ENCODE measurements around the gene ZFAND2A. TPM values are rescaled to one million over a fixed set of nuclear protein-coding genes. Genes with fewer than 3 reads are reported as not detected.

ZFAND2A gene
- total RNA-seq, 1 donor from 2014 or later = 14.1 TPM

DNA sequence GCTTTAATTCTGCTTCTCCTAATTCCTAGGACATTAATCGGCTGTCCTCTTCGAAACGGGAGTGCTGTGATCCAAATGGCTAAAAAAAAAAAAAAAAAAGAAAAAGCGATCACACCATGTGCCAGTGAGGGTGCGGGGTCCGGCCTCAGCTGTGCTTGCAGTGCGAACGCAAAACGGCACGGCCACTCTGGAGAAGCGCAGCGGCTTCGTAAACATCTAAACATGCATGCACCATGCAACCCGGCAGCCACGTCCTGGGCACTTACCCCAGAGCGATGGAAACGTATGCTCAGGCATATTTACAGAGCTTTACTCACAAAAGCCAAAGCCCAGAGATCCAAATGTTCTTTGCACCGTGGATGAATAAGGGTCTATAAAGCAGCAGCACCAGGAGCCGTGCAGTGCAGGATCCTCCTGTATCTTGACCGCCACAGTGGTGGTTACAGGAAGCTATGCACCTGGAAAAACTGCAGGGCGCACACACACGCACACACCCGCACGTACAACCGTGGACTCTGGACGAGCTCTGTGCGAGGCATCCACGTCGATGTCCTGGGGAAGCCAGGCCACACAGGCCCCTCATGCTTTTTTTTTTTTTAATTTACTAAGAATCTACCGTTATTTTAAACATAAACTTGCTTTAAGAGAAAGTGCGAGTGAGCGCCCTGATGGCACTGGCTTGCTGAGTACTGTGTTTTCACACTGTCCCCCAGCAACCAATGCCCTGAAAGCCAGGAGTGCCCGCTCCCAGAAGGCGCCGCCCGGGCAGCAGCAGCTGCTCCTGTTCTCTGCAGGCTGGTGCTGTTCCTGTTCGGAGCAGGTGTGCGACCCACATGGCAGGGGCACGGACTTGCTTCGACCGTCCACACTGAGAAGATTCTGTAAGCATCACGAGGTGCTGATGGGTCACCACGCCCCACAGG, 47.1 kb downstream of the ZFAND2A start:
- Mint-ChIP-seq H3K36me3 (ENCODE audit: insufficient read depth) (peaks cover 9% of the 10 kb centered on the region), H3K27ac (peak overlapping the region; percentile 16), H3K4me1 (ENCODE audit: low read depth) (no peaks in the 10 kb centered on the region), H3K4me3 (ENCODE audit: low read depth) (no peak overlapping the region), H3K27me3 (no peaks in the 10 kb centered on the region), H3K9me3 (ENCODE audit: low read depth) (no peaks in the 10 kb centered on the region)
- TF ChIP-seq, protein P1, sequence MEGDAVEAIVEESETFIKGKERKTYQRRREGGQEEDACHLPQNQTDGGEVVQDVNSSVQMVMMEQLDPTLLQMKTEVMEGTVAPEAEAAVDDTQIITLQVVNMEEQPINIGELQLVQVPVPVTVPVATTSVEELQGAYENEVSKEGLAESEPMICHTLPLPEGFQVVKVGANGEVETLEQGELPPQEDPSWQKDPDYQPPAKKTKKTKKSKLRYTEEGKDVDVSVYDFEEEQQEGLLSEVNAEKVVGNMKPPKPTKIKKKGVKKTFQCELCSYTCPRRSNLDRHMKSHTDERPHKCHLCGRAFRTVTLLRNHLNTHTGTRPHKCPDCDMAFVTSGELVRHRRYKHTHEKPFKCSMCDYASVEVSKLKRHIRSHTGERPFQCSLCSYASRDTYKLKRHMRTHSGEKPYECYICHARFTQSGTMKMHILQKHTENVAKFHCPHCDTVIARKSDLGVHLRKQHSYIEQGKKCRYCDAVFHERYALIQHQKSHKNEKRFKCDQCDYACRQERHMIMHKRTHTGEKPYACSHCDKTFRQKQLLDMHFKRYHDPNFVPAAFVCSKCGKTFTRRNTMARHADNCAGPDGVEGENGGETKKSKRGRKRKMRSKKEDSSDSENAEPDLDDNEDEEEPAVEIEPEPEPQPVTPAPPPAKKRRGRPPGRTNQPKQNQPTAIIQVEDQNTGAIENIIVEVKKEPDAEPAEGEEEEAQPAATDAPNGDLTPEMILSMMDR (IDR thresholded peaks at IDR 0.05; ENCODE audit: unreplicated experiment) = no peak
- DNase-seq (ENCODE audit: low spot score, unreplicated experiment) = no peak

DNA sequence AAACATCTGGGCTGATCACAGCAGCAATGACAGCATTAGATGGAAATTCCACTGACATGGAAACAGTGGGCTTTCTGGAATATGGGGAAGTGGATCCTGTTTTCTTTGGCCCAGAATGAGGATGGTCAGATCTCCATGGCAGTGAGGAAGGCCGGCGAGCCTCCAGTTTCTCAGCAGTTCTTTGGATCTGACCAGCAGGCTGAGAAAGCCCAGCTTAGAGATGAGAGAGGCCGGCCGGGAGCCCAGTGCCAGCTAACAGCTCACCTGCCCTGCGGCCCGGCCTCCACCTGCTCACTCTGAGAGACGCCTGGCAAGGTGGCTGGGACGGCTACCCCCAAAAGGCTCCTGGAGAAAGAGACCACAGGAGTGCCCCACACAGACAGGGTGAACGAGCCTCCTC, 47.9 kb downstream of the ZFAND2A start:
- H3K4me1 Mint-ChIP-seq (ENCODE audit: low read depth) = no peaks in the 10 kb centered on the region
- TF ChIP-seq, protein P1 (IDR thresholded peaks at IDR 0.05; ENCODE audit: unreplicated experiment) = no peak
- DNase-seq (ENCODE audit: low spot score, unreplicated experiment) = no peak
- H3K4me3 Mint-ChIP-seq (ENCODE audit: low read depth) = no peak overlapping the region
- H3K27ac Mint-ChIP-seq = no peak overlapping the region
- no peaks in the 10 kb centered on the region for H3K27me3 Mint-ChIP-seq
- no peaks in the 10 kb centered on the region for H3K9me3 Mint-ChIP-seq (ENCODE audit: low read depth)
- peaks cover 2% of the 10 kb centered on the region for H3K36me3 Mint-ChIP-seq (ENCODE audit: insufficient read depth)

DNA sequence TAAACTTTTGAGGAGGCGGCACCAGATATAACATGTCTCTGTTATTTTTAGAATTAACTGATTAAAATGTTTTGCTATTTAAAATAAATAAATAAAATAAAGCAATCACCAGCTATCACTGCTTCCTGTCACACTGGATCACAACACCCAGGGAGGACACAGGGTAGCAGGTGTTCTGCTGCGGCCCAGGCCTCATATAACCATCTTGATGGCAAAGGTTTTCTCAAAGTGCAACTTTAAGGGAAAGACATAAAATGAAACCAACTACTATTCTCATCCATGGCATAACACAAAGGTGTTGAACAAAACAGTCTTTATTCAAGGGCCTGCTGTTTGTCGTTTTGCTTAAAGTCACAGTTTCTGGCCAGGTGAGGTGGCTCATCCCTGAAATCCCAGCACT, 48.8 kb downstream of the ZFAND2A start:
- Mint-ChIP-seq H3K36me3 (ENCODE audit: insufficient read depth) (peaks cover 2% of the 10 kb centered on the region), H3K4me1 (ENCODE audit: low read depth) (no peaks in the 10 kb centered on the region), H3K9me3 (ENCODE audit: low read depth) (no peaks in the 10 kb centered on the region), H3K4me3 (ENCODE audit: low read depth) (no peak overlapping the region), H3K27ac (no peak overlapping the region), H3K27me3 (no peaks in the 10 kb centered on the region)
- TF ChIP-seq, protein P1 (IDR thresholded peaks at IDR 0.05; ENCODE audit: unreplicated experiment) = no peak
- no peak for DNase-seq (ENCODE audit: low spot score, unreplicated experiment)

DNA sequence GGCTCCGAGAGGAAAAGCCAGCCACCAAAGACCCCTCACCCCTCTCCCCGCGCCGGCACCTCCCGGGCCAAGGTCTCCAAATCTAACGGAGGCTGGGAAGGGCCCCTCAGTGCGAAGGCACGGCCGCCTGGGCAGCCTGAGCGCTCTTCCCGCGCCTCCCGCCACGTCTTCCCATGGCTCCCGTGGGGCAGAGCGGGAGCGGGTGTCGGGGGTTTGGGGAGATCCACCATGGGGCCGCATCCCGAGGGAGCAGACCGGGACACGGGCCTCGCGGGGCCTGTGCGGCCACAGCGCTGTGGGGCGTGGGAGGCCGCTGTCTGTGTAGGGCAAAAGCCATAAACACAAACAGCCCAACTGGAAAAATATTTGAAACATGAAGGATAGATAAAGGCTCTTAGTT, 49.6 kb downstream of the ZFAND2A start:
- TF ChIP-seq, protein P1 (IDR thresholded peaks at IDR 0.05; ENCODE audit: unreplicated experiment) = no peak
- DNase-seq (ENCODE audit: low spot score, unreplicated experiment) = no peak
- Mint-ChIP-seq H3K27me3 (no peaks in the 10 kb centered on the region), H3K27ac (no peak overlapping the region), H3K4me1 (ENCODE audit: low read depth) (no peaks in the 10 kb centered on the region), H3K9me3 (ENCODE audit: low read depth) (no peaks in the 10 kb centered on the region), H3K36me3 (ENCODE audit: insufficient read depth) (peaks cover 2% of the 10 kb centered on the region), H3K4me3 (ENCODE audit: low read depth) (no peak overlapping the region)

DNA sequence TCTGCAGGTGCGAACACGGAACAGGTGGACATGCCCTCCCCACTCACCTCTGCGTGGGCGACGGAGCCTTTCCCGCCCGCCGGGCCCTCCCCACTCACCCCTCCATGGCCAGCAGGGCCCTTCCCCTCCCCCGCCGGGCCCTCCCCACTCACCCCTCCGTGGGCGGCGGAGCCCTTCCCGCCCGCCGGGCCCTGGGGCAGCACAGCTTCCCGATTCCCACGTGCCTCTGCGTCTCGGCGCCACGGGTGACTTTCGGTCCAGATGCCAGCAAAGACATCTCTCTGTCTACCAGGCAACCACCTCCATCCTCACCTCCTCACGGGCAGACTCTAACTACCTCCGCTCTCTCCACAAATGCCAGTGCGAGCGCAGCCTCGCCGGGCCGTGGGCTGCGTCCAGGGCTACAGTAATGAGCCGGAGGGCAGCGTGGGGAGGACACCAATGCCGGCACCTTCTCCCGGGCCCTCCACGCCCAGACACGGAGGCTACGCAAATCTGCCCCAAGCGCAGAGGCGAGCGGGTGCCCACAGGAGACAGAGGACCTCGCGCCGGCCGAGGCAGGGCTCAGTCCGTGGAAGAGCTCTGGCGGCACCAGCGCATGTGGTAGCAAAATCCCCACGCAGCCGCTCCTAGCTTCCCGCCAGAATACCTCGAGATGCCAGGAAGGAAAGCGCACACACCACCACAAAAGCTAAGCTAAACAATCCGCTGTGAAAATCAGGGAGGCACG, 50.2 kb downstream of the ZFAND2A start:
- peaks cover 3% of the 10 kb centered on the region for H3K4me1 Mint-ChIP-seq (ENCODE audit: low read depth)
- peaks cover 2% of the 10 kb centered on the region for H3K36me3 Mint-ChIP-seq (ENCODE audit: insufficient read depth)
- H3K27me3 Mint-ChIP-seq = no peaks in the 10 kb centered on the region
- H3K9me3 Mint-ChIP-seq (ENCODE audit: low read depth) = no peaks in the 10 kb centered on the region
- H3K4me3 Mint-ChIP-seq (ENCODE audit: low read depth) = no peak overlapping the region
- TF ChIP-seq, protein P1 (IDR thresholded peaks at IDR 0.05; ENCODE audit: unreplicated experiment) = no peak
- H3K27ac Mint-ChIP-seq = no peak overlapping the region
- DNase-seq (ENCODE audit: low spot score, unreplicated experiment) = no peak
